Vagina (tissue), 2 donors: ENCODE results near the gene AFAP1. TPM values are rescaled to one million over a fixed set of nuclear protein-coding genes. Genes with fewer than 3 reads are reported as not detected.

ENCODE experiments used
- DNase-seq, 2 donors: peaks; one replicate each; pipeline ENCODE4 v3.0.0-alpha.2; 2017; ENCODE audit errors: extremely low spot score in 2 of 2
- H3K27ac ChIP-seq: fragments of 200-600 bp; sonication (generic); one replicate; pipeline ENCODE4 v1.5.1; 2019
- H3K27me3 ChIP-seq: fragments of 200-600 bp; sonication (generic); one replicate; pipeline ENCODE4 v1.5.1; 2019
- H3K36me3 ChIP-seq, 2 donors: fragments of 200-600 bp; sonication (generic); one replicate each; pipeline ENCODE4 v1.5.1; 2017 to 2019
- H3K4me1 ChIP-seq: fragments of 200-600 bp; sonication (generic); one replicate; pipeline ENCODE4 v1.5.1; 2019
- H3K4me3 ChIP-seq, 2 donors: fragments of 200-600 bp; sonication (generic); 1 replicate in 1 of 2; 2 replicates in 1 of 2; pipeline ENCODE4 v1.5.1; 2016 to 2019
- H3K9me3 ChIP-seq: fragments of 200-600 bp; sonication (generic); one replicate; pipeline ENCODE4 v1.5.1; 2019
- POLR2A ChIP-seq, 2 donors: fragments of 450-650 bp; IDR thresholded peaks; one replicate each; pipeline ENCODE4 v1.6.1; 2017; ENCODE audit warnings: antibody characterized with exemption in 2 of 2, mild to moderate bottlenecking in 2 of 2, moderate library complexity in 2 of 2
- POLR2AphosphoS5 ChIP-seq, 2 donors: sonication (generic); formaldehyde crosslinking; IDR thresholded peaks; one replicate each; pipeline ENCODE4 v1.9.0; 2017; ENCODE audit warnings: antibody characterized with exemption in 2 of 2, mild to moderate bottlenecking in 2 of 2, low read depth in 1 of 2; ENCODE audit not compliant: insufficient read depth in 1 of 2
- intact Hi-C: fragments of 100-400 bp; cut with DNase I; formaldehyde crosslinking; loops from one replicate; pipeline ENCODE4 v1.15.1; 2023
- total RNA-seq: library from RNA; depleted of rRNA; stranded (reverse); fragments of >200 nt; gene quantifications from one replicate; pipeline ENCODE4 v1.2.3, GENCODE V29; 2016
- TF ChIP-seq, protein P1 (sequence below), 3 experiments: fragments of 450-650 bp in 2 of 3; fragments of 200-600 bp in 1 of 3; sonication (generic) in 1 of 3; IDR thresholded peaks; one replicate each; pipeline ENCODE4 v1.5.1; 2017 to 2019; ENCODE audit warnings: antibody characterized with exemption in 3 of 3, mild to moderate bottlenecking in 2 of 3, moderate library complexity in 2 of 3

Gene AFAP1
- total RNA-seq, 1 donor from 2014 or later, result 20.4 TPM

DNA sequence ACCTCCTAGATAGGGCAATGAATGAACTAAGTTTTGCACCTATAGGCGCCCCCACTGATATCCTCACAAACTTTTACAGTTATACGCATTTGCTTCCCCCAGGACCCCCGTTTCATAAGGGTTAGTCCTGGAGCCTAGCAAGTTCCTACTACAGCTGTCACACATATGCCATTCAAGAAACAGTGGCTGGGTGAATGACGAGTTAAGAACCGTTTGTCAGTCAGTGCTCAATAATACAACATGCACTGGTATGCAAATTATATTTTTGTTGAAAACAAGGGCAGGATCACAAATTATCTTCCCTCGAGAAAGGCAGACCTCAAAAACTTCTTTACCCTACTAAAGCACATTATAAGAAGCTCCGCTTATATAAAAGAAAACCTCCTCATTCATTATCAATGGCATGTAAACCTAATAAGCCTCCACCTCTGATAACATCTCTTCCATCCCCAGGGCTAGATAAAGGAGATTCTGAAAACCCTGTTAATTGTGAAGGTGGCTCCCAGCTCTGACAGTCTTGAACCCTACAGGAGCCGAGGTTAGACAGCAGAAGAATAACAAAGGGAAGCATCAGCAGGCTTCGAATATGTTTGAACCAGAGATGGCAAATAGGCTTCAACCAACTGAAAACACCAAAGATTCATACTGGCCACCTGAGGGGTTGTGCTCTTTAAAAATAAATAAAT, 40.3 kb downstream of the AFAP1 start:
- no peaks in the 10 kb centered on the region for H3K9me3 ChIP-seq
- no peak overlapping the region for H3K4me3 ChIP-seq
- H3K36me3 ChIP-seq, result no peaks in the 10 kb centered on the region
- intact Hi-C loops, result no loop called here
- peaks cover 23% of the 10 kb centered on the region for H3K4me1 ChIP-seq
- no peak for TF ChIP-seq POLR2AphosphoS5 (IDR thresholded peaks at IDR 0.05; ENCODE audit: insufficient read depth in 1 of 2, low read depth in 1 of 2)
- TF ChIP-seq, protein P1, sequence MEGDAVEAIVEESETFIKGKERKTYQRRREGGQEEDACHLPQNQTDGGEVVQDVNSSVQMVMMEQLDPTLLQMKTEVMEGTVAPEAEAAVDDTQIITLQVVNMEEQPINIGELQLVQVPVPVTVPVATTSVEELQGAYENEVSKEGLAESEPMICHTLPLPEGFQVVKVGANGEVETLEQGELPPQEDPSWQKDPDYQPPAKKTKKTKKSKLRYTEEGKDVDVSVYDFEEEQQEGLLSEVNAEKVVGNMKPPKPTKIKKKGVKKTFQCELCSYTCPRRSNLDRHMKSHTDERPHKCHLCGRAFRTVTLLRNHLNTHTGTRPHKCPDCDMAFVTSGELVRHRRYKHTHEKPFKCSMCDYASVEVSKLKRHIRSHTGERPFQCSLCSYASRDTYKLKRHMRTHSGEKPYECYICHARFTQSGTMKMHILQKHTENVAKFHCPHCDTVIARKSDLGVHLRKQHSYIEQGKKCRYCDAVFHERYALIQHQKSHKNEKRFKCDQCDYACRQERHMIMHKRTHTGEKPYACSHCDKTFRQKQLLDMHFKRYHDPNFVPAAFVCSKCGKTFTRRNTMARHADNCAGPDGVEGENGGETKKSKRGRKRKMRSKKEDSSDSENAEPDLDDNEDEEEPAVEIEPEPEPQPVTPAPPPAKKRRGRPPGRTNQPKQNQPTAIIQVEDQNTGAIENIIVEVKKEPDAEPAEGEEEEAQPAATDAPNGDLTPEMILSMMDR (IDR thresholded peaks at IDR 0.05), result no peak
- TF ChIP-seq POLR2A (IDR thresholded peaks at IDR 0.05), result no peak
- no peak for DNase-seq
- no peaks in the 10 kb centered on the region for H3K27me3 ChIP-seq
- no peak overlapping the region for H3K27ac ChIP-seq

DNA sequence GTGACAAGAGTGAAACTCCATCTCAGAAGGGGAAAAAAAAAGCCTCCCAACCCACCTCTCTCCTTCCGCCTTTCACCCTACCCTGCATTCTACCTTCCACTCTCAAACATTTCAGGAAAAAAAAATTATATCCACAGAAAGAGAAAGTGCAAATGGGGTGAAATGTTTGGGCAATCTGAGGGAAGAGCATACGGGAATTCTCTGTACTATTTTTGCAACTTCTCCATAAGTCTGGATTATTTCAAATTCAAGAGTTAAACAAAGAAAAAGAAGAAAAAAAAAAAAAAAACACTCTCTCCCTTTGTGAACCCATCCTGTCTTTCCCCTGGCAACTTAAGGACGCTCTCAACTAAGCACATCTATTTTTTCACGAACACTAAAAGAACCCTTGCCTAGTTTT, 41.3 kb downstream of the AFAP1 start:
- H3K4me3 ChIP-seq, result no peak overlapping the region
- no peak overlapping the region for H3K27ac ChIP-seq
- H3K4me1 ChIP-seq, result peaks cover 14% of the 10 kb centered on the region
- H3K36me3 ChIP-seq, result no peaks in the 10 kb centered on the region
- TF ChIP-seq, protein P1 (IDR thresholded peaks at IDR 0.05), result no peak
- TF ChIP-seq POLR2AphosphoS5 (IDR thresholded peaks at IDR 0.05; ENCODE audit: insufficient read depth in 1 of 2, low read depth in 1 of 2) (no peak), POLR2A (IDR thresholded peaks at IDR 0.05) (no peak)
- H3K27me3 ChIP-seq, result no peaks in the 10 kb centered on the region
- intact Hi-C loops, result no loop called here
- H3K9me3 ChIP-seq, result no peaks in the 10 kb centered on the region
- DNase-seq, result no peak

DNA sequence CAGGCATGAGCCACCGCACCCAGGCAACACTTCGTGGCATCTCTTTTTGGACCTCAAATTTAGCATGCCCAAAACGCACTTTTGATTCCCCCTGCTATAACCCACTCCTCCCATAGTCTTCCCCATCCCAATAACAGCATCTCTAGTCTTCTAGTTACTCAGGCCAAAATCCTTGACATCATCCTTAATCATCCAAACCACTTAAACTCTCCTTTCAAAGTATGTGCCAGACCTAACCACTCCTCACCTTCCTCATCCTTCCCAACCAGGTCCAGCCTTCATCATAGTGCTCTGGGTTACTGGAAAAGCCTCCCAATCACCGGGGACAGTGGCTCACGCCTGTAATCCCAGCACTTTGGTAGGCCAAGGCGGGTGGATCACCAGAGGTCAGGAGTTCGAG, 41.9 kb downstream of the AFAP1 start:
- no peaks in the 10 kb centered on the region for H3K27me3 ChIP-seq
- H3K9me3 ChIP-seq, result no peaks in the 10 kb centered on the region
- intact Hi-C loops, result no loop called here
- DNase-seq, result no peak
- peaks cover 8% of the 10 kb centered on the region for H3K4me1 ChIP-seq
- no peak for TF ChIP-seq POLR2A (IDR thresholded peaks at IDR 0.05)
- TF ChIP-seq, protein P1 (IDR thresholded peaks at IDR 0.05), result no peak
- no peak for TF ChIP-seq POLR2AphosphoS5 (IDR thresholded peaks at IDR 0.05; ENCODE audit: insufficient read depth in 1 of 2, low read depth in 1 of 2)
- H3K27ac ChIP-seq, result no peak overlapping the region
- H3K4me3 ChIP-seq, result no peak overlapping the region
- no peaks in the 10 kb centered on the region for H3K36me3 ChIP-seq

DNA sequence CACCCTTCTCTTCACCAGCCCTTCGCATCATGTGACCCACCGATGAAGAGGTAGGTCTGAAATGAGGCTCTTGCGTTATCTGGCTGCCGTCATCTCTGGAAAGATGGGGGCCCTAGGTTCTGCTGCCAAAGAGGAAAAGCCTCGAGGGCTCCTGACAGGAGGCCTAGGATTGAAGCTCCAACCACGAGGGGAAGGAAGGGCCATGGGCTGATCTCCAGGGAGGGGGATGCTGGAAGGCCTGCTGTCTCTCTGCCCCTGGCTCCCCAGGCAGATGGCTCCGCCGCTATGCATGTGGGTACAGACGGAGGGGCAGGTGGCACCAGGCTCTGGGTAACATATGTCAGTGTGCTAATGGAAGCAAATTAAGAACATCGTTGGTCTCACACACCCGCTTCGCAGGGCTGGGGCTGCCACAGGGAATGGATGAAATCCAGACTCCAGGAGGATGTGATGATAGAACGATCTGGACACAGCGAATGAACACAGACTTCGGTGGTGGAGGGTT, 44.9 kb downstream of the AFAP1 start:
- Histone ChIP-seq H3K4me3 (no peak overlapping the region), H3K36me3 (no peaks in the 10 kb centered on the region), H3K27me3 (no peaks in the 10 kb centered on the region), H3K4me1 (peaks cover 30% of the 10 kb centered on the region), H3K27ac (no peak overlapping the region), H3K9me3 (no peaks in the 10 kb centered on the region)
- no peak for DNase-seq
- intact Hi-C loops, result no loop called here
- TF ChIP-seq, protein P1 (IDR thresholded peaks at IDR 0.05), result no peak
- no peak for TF ChIP-seq POLR2AphosphoS5 (IDR thresholded peaks at IDR 0.05; ENCODE audit: insufficient read depth in 1 of 2, low read depth in 1 of 2)
- TF ChIP-seq POLR2A (IDR thresholded peaks at IDR 0.05), result no peak

DNA sequence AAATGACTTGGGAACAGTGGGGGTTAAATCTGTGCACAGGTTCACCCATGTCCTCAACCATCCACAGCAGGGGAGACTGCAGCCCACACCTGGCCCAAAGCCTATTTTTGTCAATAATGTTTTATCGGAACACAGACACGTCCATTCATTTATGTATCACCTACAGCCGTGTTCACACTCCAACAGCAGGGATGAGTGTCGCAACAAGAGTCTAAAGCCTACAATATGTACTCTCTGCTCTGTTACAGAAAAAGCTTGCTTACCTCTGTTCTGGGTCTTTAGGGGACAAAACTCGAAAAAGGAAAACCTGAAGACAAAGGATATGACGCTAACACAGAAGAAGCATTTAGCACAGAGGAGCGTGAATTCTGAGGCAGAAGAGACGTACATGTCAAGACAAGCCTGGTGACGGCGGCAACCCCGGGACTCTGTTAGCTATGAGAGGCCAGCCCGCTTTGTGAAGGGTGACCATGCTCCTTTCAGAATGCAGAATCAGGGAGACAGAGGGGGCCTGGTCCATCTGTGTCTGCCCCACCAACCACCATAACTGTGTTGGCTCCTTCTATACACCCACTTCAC, 45.5 kb downstream of the AFAP1 start:
- intact Hi-C loops, result no loop called here
- Histone ChIP-seq H3K27me3 (no peaks in the 10 kb centered on the region), H3K27ac (no peak overlapping the region), H3K9me3 (no peaks in the 10 kb centered on the region), H3K36me3 (no peaks in the 10 kb centered on the region), H3K4me3 (no peak overlapping the region), H3K4me1 (peaks cover 30% of the 10 kb centered on the region)
- no peak for DNase-seq
- TF ChIP-seq POLR2AphosphoS5 (IDR thresholded peaks at IDR 0.05; ENCODE audit: insufficient read depth in 1 of 2, low read depth in 1 of 2) (no peak), POLR2A (IDR thresholded peaks at IDR 0.05) (no peak)
- TF ChIP-seq, protein P1 (IDR thresholded peaks at IDR 0.05), result no peak
